ENCODE results near the gene SRPRB.

- TF ChIP-seq CTCF (IDR thresholded peaks at IDR 0.05 in 2 of 3, conservative IDR thresholded peaks at IDR 0.05 in 1 of 3; ENCODE audit: borderline replicate concordance in 1 of 3, insufficient read depth in 1 of 3, low read depth in 2 of 3, low read length in 2 of 3) (no peak), RAD21 (IDR thresholded peaks at IDR 0.05; ENCODE audit: low read depth) (no peak), JUND (IDR thresholded peaks at IDR 0.05) (no peak), EZH2 (IDR thresholded peaks at IDR 0.05) (no peak), POLR2A (IDR thresholded peaks at IDR 0.05; ENCODE audit: borderline replicate concordance, extremely low read depth, insufficient read depth, insufficient read length) (no peak), REST (IDR thresholded peaks at IDR 0.05; ENCODE audit: low read depth) (no peak), SRF (IDR thresholded peaks at IDR 0.05; ENCODE audit: low read depth) (no peak), POLR2AphosphoS5 (IDR thresholded peaks at IDR 0.05; ENCODE audit: low read depth, low read length) (no peak), CBX3 (IDR thresholded peaks at IDR 0.05; ENCODE audit: low read depth) (no peak), ZBTB33 (IDR thresholded peaks at IDR 0.05; ENCODE audit: extremely low read depth, insufficient replicate concordance, low read length) (no peak), TCF7L2 (IDR thresholded peaks at IDR 0.05; ENCODE audit: borderline replicate concordance, extremely low read depth, insufficient read depth, insufficient read length) (no peak)
Measured at GRCh38 chr3:133767607-133768006, 38.0 kb upstream of the SRPRB start.
